T-helper 1 cell treated with Interleukin-12 subunit alpha and Interleukin-12 subunit beta and Interleukin-4 antibody, amounts not matched to agents 30 ng/mL and 1 ng/mL, for 36 hours (primary cell): Measurements from ENCODE around the gene DOCK2. TPM values are rescaled to one million over a fixed set of nuclear protein-coding genes. Genes with fewer than 3 reads are reported as not detected.

Source experiments
- intact Hi-C: fragments of 100-400 bp; cut with micrococcal nuclease; formaldehyde crosslinking; loops from one replicate; pipeline ENCODE4 v1.15.1; 2024
- total RNA-seq: library from RNA; stranded (reverse); gene quantifications from 2 replicates; pipeline ENCODE4 v1.2.3, GENCODE V29; 2022

The DOCK2 gene
- total RNA-seq, 1 donor from 2014 or later: 346 TPM

GRCh38 chr5:169670769-169671525 lies 33.9 kb downstream of the DOCK2 start:
- intact Hi-C loops: loop anchor here (1.0 to 10.0 kb wide), 7 partner anchors 14 to 686 kb away; partner anchors contain the start of genes DOCK2 and SPDL1

DNA sequence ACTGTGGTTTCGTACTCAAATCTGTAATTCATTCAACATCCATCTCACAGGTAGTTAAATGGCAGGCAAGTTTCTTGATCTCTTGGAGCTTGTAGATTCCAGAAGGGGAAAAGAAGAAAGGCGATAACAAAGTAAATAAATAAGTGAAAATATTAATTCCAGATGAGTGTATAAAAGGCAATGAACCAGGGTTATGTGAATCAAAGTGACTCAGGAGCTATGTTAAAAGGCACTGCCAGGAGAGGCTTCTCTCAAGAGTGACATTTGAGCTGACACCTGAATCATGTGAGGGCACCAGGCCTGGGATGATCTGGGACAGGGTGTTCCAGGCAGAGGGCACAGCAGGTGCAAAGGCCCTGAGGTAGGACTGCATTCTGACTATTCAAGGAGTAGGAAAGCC lies 45.0 kb downstream of the DOCK2 start:
- intact Hi-C loops: no loop called here

- intact Hi-C loops: no loop called here
These were observed 49.1 kb downstream of the DOCK2 start for GRCh38 chr5:169686137-169686536.

- intact Hi-C loops: no loop called here
These were observed 51.0 kb downstream of the DOCK2 start for GRCh38 chr5:169688106-169688505.

DNA sequence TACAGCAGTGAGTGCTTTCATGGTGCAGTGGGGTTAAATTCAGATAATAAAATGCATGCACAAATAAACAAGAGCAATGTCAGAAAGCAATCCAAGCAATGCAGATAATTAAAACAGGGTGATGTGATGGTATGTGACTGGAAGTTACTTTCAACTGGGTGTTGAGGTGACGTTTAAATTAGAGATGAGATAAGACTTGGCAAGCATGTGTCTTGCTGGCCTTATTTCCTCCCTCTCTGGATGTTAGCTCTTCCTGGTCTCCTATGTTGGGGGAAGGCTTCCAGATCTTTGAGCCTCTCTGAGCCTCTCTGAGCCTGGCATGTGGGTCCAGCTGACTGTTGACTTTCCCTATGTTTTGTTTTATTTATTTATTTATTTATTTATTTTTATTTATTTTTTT lies 54.4 kb downstream of the DOCK2 start:
- intact Hi-C loops: no loop called here

- intact Hi-C loops: no loop called here
These were observed 57.1 kb downstream of the DOCK2 start for GRCh38 chr5:169694091-169694625.

- intact Hi-C loops: no loop called here
These were observed 58.0 kb downstream of the DOCK2 start for GRCh38 chr5:169695025-169695625.

DNA sequence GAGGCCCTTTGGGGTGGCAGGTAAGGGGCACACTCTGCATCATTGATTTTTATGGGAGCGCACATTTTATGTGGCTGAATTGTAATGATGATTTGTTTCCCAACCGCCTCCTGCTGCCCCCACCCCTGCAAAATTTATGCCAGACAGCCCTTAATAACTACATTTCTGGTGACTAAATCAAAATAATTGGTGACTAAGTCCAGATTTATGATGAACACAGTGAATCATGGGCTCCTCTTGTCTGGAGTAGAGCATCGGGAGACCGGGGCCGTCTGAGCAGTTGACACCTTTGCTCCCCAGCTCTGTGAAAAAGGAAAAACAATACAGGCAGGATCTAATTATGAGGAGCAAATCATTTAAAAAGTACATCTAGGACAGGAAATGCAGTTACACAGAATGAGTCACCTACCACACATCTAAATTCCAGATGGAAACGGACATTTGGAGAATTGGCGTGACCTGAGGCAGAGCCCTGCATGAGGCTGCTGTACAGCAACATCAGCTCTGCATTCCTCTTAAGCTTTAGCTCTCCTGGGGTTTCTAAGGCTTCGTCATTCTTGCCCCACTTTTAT lies 58.9 kb downstream of the DOCK2 start:
- intact Hi-C loops: no loop called here

DNA sequence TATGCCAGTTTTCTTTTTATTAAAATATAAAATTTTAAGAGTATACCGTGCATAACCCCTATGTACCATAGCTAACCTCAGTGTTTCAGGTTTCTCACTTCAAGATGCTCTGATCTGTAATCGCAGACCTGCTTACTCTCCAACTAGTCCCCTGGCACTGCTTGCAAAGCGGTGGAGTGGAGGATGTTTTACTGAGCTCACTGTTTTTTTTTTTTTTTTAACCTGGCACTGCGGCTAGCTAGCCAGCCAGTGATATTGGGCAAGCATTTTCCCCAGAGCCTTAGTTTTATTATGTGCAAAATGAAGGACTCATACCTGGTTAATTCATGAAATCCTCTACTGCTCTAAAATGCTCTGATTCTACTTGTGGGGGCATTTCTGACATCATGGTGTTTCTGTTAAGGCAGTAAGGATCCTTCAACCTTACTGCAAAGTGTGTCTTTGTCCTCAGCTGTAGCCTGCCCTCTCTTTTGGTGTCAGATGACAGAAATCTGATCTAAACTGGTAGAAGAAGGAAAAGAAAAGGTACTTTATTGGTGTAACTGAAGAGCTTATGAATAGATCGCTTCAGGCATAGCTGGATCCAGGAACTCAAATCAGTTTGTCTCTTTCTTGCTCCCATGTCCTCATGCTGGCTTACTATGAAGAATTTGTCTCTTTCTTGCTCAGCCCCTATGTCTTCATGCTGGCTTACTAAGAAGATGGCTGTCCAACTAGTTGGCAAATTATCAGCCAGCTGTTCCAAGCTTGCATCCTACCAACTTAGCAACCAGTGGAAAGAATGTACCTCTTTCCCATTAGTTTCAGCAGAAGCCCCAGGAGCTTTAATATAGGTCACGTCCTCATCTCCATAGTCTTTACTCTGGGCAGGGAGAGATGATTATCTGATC lies 59.8 kb downstream of the DOCK2 start:
- intact Hi-C loops: no loop called here

- intact Hi-C loops: no loop called here
These were observed 60.4 kb downstream of the DOCK2 start for GRCh38 chr5:169697511-169697890.

DNA sequence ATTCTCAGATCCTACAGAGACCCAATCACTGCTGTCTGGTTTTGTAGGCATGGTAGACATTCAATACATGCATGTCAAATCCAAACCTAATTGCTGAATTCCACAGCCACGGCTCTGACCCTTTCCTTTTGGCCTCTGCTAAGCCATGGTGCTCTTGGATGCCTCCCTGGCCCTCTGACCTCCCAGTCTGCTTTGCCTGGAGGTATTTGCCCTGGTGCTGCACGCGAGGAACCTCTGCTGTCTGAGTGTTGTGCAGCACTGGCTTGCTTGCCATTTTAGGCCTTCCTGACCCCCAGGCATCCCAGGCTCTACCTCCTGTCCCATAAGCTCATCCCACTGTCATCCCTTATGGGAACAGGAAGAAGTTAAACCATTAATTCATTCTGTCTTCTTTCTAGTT lies 60.9 kb downstream of the DOCK2 start:
- intact Hi-C loops: no loop called here

GRCh38 chr5:169700611-169701010 lies 63.5 kb downstream of the DOCK2 start:
- intact Hi-C loops: no loop called here

DNA sequence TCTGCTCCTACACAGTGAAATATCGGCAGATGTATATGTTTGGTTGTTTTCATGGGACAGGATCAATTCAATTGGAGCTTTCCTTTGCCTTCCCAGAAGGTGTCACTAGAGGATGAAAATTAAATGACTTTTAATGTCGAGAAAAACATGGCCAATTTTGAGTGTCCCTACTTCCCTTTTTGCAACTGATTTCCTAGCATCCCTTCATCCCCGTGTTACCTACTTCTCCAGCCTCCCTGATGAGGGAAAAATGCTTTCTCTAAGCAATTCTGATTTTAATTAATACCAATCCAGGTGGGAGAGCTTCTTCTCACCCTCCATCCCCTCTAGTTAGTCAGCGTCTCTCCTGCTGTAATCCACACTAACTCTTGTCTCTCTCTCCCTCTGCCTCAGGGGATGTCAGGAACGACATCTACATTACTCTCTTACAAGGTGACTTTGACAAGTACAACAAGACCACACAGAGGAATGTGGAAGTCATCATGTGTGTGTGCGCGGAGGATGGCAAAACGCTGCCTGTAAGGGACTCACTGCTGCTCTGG lies 64.9 kb downstream of the DOCK2 start:
- intact Hi-C loops: no loop called here

GRCh38 chr5:169702693-169703481 lies 65.8 kb downstream of the DOCK2 start:
- intact Hi-C loops: no loop called here

DNA sequence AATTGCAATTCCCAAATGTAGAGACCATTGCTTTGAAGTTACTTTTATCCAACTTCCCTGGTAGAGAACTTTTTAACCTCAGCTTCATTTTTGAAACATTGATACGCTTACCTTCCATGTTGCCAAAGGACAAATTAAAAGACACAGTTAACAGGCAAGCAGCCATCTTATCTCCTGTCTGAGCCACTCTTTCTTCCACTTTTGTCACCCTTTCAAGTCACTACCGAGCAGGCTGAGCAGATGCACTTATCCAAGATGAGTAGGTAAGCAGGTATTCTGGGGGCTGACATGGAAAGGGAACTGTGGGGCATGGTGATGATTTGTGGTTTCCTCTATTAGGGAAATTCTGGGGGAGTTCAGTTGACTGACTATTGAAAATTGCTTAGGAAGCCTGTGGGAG lies 66.7 kb downstream of the DOCK2 start:
- intact Hi-C loops: no loop called here

GRCh38 chr5:169705322-169705721 lies 68.2 kb downstream of the DOCK2 start:
- intact Hi-C loops: no loop called here

- intact Hi-C loops: no loop called here
These were observed 69.0 kb downstream of the DOCK2 start for GRCh38 chr5:169706071-169706470.

DNA sequence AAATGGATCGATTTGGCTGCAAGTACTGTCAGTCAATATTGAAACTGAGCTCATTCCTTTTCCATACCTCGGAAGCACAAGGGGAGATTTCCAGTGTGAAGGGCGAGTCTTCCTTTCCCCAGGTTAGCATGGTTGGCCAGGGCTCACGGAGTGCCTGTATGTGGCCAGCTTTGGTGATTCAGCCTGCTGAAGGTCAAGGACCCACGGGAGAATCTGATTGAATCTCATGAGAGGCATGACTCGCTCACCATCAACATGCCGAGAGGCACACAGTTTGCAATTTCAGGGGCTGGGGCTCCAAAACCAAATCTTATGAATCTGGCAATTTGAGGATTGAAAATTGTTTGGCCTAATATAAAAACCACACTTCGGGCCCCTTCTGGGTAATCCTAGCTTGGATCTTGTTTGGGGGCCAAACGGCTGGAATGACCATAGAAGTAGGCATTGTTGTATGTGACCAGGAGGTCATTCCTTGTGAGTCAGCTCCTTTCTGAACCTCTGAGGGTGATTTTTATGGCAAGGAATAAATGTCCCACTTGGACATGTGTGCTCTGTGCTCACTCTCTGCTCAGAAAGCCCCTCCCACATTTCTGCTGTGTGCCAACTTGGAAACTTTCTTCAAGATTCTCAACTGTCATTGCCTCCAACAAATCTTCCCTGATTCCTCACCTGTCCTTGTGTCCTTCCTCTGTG lies 69.8 kb downstream of the DOCK2 start:
- intact Hi-C loops: no loop called here

GRCh38 chr5:169707686-169708085 lies 70.6 kb downstream of the DOCK2 start:
- intact Hi-C loops: no loop called here

- intact Hi-C loops: no loop called here
These were observed 73.6 kb downstream of the DOCK2 start for GRCh38 chr5:169710675-169711074.
